GDM1 (cell line): Measurements from ENCODE around the gene ADD3.

ENCODE experiments used
- DNase-seq: peaks from one replicate; lab custom pipeline; 2025; lab: John Stamatoyannopoulos, UW

Gene ADD3

DNA sequence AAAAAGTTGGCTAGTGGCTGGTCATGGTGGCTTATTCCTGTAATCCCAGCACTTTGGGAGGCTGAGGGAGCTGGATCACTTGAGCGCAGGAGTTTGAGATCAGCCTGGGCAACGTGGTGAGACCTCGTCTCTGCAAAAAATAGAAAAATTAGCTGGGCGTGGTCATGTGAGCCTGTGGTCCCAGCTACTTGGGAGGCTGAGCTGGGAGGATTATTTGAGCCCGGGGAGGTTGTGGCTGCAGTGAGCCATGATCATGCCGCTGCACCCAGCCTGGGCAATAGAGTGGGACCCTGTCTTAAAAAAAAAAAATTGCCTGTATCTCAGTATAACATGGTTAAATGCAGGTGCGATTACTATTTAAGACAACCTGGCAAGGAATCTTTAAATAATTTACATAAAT lies 61.0 kb downstream of the ADD3 start:
- no peak for DNase-seq

DNA sequence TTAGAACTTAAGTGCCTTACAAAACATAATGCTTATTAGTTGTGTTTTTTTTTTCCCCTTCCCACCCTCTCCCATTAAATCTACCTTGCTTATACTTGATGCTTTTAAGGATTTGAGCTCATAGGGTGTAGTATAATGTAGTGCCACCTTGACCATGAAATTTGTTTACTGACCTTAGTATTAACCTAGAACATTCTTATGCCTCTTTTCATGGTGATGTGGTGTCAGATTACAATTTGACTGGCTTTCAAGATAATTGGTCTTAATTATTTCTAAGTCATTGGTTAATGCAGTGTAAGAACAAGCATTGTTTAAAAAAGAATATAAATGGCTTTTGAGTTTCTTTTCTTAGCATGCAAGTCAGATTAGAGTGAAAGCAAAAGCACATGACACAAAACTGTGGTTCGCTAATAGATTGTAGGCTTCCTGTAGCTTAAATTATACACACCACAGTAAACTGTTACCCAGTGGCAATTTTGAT lies 61.8 kb downstream of the ADD3 start:
- DNase-seq: no peak

DNA sequence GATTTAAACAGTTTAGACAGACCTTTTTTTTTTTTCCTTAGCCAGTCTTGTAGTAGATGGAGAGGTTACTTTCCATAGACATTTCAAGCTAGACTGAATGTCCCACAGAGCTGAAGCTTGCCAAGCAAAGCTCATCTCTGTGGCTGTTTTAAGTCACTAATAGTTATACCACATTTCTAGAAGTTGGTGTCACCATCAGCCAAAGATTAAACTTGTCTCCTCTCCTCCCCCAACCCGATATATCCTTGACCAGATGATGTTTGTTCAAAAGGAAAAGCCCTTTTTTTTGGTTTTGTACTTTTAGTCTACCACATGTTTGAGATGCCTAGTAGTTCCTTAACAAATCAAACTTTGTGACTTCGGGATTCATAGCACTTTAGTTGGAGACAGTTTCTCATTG lies 66.1 kb downstream of the ADD3 start:
- DNase-seq: no peak

DNA sequence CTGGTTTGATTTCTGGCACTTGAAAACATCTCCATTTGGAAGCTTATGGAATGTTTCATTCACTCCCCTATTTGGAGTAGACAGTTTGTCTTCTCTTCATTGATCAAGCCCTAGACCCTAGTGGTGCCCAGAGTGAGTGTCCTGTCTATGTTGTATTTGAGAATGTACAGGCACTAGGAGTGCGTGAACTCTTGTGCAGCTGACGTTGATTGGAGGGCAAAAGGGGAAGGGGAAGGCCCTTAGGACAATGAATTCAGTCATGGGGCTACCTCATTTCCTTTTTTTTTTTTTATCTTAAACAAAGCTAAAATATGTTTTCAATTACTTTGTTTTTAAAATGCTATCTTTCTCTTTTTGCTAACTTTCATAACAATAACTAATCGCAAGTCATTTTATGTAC lies 66.5 kb downstream of the ADD3 start:
- DNase-seq: no peak

DNA sequence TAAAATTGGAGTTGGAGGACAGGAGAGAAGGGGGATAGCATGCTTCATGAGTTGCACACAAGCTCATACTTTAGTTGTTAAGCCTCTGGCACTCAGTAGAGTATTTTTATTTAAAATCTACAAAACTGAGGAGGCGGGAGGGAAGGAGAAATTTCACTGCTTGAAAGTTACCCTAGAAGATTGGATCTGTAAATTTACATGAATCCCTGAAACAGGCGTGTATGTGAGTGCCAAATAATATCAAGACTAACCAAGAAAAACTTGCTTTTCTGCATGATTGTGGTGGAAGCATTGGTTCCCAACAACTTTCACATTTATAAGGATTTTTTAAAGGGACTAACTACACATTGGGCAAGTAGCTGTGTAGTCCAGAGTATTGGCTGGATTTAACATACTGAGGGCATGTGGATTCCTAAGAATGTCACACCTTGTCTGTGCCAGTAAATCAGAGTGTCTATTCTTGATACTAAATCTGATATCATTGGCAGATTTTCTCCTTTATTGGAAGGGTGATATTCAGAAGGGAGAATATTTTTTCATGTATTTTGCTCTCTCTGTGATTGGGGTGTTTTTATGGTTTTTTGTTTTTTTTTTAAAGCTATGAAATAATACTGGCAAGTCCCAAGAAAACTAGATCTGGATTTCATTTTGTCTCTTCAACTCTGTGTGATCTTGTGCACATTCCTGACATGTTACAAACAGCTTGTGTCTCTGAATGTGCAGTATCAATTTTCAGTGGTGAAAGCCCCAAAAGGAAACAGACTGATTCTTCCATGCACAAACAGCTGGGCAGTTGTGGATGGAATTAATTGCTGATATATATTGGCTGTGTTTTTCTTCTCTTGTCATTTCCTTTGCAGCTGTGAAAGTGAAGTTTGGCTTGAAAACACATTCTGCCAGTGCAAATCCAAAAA lies 67.2 kb downstream of the ADD3 start:
- no peak for DNase-seq

DNA sequence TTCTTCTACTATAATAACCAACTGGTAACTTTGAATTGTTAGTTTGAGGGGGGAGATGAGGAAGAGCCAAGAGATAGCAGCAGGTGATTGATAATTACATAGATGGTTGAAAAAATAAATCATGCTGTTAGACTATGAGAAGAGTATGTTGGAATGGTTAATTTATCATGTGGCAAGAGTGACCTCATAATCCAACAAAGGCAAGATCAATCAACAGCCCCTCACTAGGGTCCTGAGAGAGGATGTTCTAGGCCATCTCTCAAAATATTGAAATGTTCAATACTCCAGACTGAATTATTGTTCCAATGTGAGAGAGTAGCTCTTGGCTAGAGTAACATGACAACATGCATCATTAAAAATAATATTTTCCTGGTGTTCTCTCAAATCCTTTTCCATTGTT lies 67.9 kb downstream of the ADD3 start:
- no peak for DNase-seq

DNA sequence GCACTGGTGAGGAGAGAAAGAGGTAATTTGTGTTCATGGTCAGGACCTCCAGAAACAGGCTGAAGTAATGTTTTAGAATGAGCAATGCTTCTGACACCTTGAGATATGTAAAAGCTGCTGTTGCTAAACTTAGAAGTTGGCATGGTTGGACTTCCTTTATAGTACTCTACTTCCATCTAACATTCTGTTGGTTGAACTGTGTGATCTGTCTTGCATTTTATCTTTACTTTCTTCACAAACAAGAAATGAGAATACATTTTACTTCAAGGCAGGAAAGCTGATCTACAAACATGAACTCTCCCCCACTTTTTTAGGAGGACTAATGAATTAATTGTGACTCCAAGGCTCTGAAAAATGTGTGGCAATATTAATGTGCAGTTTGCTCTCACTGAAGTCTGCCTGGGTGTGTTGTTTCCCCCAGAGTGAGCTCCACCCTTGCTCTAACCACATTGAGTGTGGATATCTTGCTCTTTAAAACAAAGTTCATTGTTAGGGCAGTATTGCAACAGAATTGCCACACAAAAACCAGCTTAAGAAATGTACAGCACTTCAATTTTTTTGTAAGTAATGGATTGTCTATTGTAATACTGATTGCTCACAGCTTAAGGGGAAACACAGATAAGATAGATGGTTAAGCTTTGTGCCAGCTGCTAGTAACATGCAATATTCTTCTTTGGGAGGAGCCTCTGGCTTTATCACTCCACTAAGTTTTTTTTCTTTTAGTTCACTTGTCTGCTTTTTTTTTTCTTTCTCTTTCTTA lies 69.0 kb downstream of the ADD3 start:
- peak; percentile 43 for DNase-seq

DNA sequence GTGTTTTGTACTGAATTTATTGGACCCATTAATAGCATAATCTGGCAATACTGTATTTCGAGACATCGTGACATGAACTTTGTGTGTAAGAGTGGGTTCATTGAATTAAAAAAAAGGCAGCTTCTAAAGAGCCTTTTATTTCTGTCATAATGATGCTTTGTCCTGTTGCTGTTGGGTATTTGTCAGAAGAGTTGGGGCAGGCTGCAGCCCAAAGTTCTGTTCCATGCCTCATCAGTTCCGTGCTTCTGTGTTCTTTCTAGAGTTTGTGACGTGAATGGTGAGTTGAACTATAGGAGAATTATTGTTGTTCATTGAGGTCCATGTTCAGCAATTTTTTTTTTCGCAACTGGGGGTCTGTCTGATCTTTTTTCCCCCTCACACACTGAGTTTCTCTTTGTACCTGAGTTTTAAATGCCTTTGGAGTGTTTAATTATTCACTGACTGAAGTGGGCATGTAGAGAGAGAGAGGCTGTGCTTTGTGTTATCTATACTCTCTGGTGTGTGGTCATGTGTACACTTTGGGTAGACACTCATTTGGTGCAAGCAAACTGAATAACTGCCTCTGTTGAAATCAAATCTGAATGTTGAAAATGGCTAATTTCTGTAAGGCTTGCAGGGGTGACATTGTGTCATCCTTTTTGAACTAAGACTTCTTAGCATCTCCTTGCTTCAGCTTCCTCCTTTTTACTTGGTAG lies 69.8 kb downstream of the ADD3 start:
- DNase-seq: no peak

DNA sequence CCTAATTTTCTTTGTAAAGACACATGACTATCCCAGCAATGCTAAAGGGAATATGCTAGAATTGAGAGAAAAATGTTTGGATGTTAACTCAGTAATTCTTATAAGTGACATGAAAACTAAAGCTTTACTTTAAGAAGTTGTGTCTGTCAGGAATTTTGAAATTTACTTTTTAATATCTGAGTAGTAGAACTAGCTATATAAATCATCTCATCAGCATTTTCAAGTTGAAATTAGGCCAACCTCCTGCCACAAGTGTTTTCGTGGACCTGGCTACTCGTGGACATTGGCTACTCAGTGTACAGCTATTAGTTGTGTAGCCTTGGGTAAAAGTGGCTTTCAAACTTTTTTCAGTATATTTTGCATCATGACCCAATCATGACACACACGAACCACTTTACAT lies 70.5 kb downstream of the ADD3 start:
- no peak for DNase-seq

DNA sequence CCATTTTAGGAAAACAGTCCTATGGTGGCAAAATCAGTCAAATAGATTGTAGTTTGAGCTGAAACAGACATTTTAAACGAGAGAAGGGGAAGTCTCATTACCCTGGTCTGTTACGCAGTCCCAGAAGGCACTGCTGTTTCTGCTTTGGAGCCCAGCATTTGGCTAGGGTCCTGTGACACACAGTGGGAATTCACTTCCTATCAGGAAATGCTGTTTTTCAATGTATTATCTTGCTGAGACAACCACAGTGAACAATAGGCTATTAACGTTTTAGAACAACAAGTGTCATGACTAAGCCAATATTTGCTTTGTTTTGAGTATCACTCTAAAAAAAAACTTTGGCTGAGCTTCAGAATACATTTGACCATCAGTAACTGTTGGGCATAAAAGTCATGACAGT lies 74.1 kb downstream of the ADD3 start:
- peak; percentile 14 for DNase-seq

DNA sequence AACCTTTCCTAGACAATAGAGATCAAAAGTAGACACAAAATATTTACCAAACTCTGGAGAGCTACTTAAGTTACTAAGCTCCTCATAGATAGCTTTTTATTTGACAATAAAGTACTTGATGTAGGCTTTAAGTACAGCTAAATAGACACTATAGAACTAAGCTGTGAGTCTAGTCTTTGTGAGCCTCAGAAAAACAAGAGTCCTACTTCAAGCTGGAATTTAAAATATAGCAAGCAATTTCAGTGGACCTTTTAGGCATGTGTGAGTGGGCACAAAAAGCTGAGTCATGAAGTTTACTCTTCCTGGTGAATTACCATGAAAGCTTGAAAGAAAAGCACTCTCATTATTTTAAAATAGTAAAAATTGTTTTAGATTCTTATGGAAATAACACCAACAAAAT lies 76.1 kb downstream of the ADD3 start:
- DNase-seq: no peak

DNA sequence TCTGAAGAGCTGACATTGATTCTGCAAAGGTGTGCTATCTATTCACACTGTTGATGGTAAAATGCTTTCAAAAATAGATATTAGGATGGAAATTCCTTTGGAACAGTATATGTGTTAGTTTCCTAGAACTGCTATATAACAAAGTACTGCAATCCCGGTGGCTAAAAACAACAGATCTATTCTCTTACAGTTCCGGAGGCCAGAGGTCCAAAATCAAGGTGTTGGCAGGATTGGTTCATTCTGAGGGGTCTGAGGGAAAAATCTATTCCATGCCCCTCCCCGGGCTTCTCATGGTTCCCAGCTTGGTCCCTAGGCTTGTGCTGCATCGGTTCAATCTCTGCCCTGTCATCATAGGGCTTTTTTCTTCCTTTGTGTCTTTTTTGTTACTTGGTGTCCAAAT lies 79.9 kb downstream of the ADD3 start:
- no peak for DNase-seq

DNA sequence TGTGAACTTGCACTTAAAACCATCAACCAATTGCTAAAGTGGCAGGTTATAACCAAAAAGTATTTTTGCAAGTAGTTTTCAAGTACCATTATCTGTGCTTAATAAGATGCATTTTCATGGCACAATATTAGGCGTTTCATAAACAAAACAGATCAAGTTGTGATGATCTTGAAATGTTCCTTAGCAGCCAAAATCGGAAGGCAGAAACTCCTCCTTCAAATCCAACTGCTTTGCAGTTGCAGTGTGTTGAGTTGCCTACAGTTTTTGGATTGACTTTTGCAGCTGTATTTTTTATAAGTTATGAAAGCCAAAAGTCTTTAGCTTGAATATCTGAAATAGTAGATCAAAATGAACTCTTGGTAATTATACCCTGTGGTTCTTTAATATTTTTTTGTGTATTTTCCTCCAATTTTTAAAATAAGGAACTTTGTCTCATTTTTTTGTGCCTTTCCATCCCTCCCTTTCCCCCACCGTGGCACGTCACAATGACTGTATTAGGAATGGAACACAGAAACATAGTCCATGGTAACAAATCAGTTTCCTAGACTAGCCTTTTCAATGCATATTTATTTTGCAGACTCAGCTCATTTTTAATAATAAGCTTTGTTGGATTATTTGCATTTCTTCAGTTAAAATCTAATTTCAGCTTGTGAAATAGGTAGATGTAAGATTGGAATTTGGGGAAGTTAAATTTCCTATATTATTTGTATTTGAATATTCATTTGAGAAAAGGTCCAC lies 80.8 kb downstream of the ADD3 start:
- DNase-seq: no peak

DNA sequence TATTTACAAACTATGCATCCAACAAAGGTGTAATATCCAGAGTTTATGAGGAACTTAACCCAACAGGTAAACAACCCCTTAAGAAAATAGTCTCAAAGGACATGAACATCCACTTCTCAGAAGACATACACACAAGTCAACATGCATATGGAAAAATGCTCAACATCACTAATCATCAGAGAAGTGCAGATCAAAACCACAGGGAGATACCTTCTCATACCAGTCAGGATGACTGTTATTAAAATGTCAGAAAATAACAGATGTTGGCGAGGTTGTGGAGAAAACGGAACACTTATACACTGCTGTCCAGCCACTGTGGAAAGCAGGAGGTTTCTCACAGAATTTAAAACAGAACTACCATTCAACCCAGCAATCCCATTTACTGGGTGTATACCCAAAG lies 84.0 kb downstream of the ADD3 start:
- no peak for DNase-seq

DNA sequence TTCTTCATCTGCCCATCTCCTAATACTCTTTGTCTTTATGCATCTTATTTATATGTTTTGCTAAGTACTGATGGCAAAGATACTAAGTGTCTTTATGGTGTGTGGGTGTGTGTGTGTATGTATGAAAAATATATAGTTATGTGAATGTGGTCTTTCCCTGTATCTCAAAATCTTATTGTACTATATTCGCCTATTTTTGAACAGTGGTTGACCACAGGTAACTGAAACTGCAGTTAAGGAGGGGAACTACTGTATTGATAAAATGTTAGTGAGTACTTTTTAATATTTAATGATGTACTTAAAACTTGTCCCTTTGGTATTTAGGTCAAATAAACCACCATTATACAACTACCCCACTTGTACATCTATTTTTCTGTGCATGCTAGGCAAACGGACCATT lies 85.9 kb downstream of the ADD3 start:
- no peak for DNase-seq

DNA sequence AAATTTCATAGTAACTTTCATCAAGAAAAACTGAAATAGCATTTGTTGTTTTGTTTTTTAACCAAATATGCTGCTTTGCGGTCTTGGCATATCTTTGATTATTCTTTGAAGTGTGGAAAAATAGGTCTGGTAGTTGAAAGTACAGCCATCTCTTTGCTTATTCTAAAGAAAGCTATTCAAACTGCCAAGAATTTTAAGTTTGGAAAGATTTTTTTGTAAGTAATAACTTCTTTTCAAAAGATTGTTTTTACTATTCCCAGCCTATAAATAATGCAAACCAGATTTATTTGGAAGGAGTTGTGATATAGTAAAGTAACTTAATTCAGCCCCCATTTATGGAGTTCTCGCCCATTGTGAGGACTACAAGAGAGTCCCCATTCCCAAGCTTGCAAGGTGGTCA lies 87.0 kb downstream of the ADD3 start:
- no peak for DNase-seq

DNA sequence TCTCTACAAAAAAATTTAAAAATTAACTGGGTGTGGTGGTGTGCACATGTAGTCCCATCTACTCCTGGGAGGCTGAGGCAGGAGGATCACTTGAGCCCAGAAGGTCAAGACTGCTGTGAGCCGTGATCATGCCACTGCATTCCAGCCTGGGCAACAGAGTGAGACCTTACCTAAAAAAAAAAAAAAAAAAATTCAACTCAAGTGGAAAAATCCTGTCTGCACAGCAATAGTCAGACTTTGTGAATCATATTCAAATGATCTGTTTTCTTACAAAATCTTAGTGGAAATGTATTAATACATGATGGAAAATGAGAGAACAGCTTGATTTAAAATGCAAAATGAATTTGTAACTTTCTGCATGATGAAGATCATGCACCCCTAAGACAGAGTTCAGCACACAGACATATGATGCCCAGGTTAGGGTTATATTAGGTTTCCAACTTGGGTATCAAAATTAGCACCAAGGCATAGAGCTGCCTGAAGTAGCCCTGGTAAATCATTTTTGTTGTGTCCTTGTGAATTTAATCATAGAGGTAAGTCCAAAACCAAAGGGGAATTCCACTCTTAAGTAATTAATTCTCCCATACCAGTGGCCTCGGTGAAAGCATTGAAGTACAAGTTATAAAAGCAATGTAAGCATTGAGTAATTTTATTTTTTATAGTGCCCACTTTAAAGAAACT lies 93.8 kb downstream of the ADD3 start:
- no peak for DNase-seq

DNA sequence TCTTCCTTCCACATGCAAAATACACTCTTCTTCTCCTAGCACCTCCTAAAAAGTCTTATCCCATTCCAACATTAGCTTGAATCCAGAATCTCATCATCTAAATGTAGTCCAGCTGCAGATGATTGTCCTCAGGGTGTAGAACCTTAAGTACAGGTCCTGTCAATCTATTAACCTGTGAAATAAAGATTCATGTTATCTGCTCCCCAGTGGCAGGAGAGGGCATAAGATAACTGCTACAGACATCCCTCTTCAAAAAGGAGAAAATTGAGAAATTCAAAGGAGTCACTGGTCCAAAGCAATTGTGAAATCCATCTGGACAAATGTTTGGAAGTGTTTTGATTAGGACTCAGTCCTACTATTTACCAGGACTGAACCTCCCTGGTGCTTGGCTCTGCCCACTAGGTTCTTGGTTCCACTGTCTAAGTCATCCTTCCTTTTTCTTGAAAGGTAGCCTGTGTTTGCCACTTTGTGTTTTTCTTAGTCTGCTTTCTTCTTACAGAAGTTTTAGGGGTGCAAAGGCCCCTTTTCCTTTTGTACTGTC lies 96.2 kb downstream of the ADD3 start:
- no peak for DNase-seq

DNA sequence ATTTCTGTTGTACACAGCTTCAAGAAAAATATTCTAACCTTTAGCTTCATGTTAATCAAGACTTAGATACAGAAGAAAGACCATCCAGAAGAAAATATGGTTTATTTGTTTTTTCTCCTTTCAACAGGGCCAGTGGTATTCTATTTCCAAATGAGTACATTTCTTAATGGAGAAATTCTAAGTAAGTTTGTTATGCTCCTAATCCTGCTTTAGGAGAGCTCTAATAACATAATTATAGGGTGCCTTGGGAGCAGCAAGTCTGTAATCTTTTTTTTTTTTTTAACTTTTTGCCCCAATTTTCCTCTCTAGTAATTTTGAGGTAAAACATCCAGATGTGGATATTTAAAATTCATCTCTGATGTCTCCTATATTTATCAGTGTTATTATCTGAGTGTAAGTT lies 98.1 kb downstream of the ADD3 start:
- no peak for DNase-seq

DNA sequence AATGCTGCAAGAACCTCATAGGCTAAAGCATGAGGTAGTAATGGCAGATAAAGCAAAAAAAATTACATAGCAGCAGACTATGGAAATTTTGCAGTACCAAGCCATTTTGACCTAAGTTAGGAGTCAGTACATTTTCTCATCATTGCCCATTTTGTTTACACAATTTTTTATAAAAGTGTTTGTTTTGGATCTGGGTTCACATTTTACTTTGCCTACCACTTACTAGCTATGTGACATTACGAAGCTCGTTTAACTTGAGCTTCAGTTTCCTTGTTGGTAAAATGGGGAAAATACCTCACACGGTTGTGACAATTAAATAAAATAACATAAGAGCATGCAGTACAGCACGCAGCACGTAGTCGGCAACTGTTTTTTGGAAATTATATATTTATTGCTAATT lies 99.6 kb downstream of the ADD3 start:
- no peak for DNase-seq

DNA sequence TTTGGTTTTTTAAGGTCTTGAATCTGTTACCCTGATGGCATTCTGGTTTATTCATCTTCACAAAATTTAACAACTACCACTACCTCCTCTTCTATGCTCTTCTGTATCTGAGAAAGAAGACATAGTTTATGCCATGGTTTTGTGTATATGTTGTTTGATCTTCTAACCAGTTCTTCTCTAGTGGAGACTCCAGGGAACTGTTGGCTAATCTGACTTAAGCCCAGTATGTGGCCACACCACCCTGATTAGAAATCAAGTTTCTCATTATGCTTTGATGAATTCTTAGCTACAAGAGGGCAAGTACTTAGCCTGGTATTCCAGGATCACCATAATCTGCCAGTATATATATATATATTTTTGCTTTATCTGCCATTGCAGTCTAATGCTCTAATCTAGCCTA lies 100.1 kb downstream of the ADD3 start:
- no peak for DNase-seq
